PC-9 (cell line): Measurements from ENCODE around the gene CAPN9. TPM values are rescaled to one million over a fixed set of nuclear protein-coding genes. Genes with fewer than 3 reads are reported as not detected.

ENCODE experiments used
- BruUV-seq: library from RNA; stranded (reverse); fragments of 400-500 nt; replicated peaks from 2 replicates; lab custom pipeline; 2021; lab: Mats Ljungman, UMichigan
- CTCF ChIA-PET: fragments of 300-600 bp; sonication (Branson Sonifier 250); formaldehyde crosslinking; loops from one replicate; lab custom pipeline; 2022; ENCODE audit warnings: antibody characterized with exemption; lab: Charles Lee
- POLR2A ChIA-PET: fragments of 300-600 bp; sonication (Branson Sonifier 250); formaldehyde crosslinking; loops from one replicate; lab custom pipeline; 2022; ENCODE audit warnings: antibody characterized with exemption; ENCODE audit not compliant: unreplicated experiment; lab: Charles Lee
- DNase-seq, 2 experiments: peaks; one replicate each; pipeline versions ENCODE4 v3.0.0 to v3.0.0-alpha.2; 2015 to 2022; ENCODE audit warnings: mixed read lengths in 1 of 2
- H2AFZ ChIP-seq: fragments of 200-600 bp; sonication (generic); 2 replicates; pipeline ENCODE4 v1.8.1; 2017; ENCODE audit warnings: antibody characterized with exemption
- H3F3A ChIP-seq: fragments of 200-600 bp; sonication (generic); 2 replicates; pipeline ENCODE4 v1.8.1; 2017; ENCODE audit warnings: antibody characterized with exemption, mild to moderate bottlenecking, low read depth; ENCODE audit not compliant: insufficient read depth
- H3K27ac ChIP-seq: fragments of 200-600 bp; sonication (generic); 2 replicates; pipeline ENCODE4 v1.6.1; 2016; ENCODE audit warnings: mixed run types
- H3K27me3 ChIP-seq: fragments of 200-600 bp; sonication (generic); 2 replicates; pipeline ENCODE4 v1.6.1; 2016; ENCODE audit warnings: low read depth, mixed run types; ENCODE audit not compliant: insufficient read depth
- H3K36me3 ChIP-seq: fragments of 200-600 bp; sonication (generic); 2 replicates; pipeline ENCODE4 v1.6.1; 2016; ENCODE audit warnings: low read depth, mixed run types
- H3K4me1 ChIP-seq: fragments of 200-600 bp; sonication (generic); replicated peaks from 2 replicates; pipeline ENCODE4 v1.6.1; 2016; ENCODE audit warnings: mixed run types; ENCODE audit not compliant: insufficient read depth
- H3K4me2 ChIP-seq: fragments of 200-600 bp; sonication (generic); 2 replicates; pipeline ENCODE4 v1.6.1; 2017; ENCODE audit warnings: mixed run types
- H3K4me3 ChIP-seq: fragments of 200-600 bp; sonication (generic); 2 replicates; pipeline ENCODE4 v1.6.1; 2016; ENCODE audit warnings: mixed run types
- H3K79me2 ChIP-seq: fragments of 200-600 bp; sonication (generic); 2 replicates; pipeline ENCODE4 v1.6.1; 2017; ENCODE audit warnings: low read depth, mixed run types
- H3K9me2 ChIP-seq: fragments of 200-600 bp; sonication (generic); 2 replicates; pipeline ENCODE4 v1.8.1; 2017; ENCODE audit warnings: mild to moderate bottlenecking; ENCODE audit not compliant: insufficient read depth
- H3K9me3 ChIP-seq: fragments of 200-600 bp; sonication (generic); 2 replicates; pipeline ENCODE4 v1.8.1; 2016; ENCODE audit warnings: low read depth; ENCODE audit not compliant: insufficient read depth
- H4K20me1 ChIP-seq: fragments of 200-600 bp; sonication (generic); 2 replicates; pipeline ENCODE4 v1.8.1; 2017; ENCODE audit not compliant: insufficient read depth
- EZH2 ChIP-seq: fragments of 200-600 bp; sonication (generic); IDR thresholded peaks from 2 replicates; pipeline ENCODE4 v1.8.0; 2017; ENCODE audit warnings: antibody characterized with exemption, low read depth
- intact Hi-C: fragments of 100-400 bp; cut with micrococcal nuclease; formaldehyde crosslinking; loops from one replicate; pipeline ENCODE4 v1.10.0; 2022; ENCODE audit not compliant: unreplicated experiment
- total RNA-seq: library from RNA; stranded (reverse); gene quantifications from 2 replicates; pipeline ENCODE4 v1.2.3, GENCODE V29; 2021
- TF ChIP-seq, protein P1 (sequence below): fragments of 200-600 bp; sonication (generic); conservative IDR thresholded peaks from 2 replicates; pipeline ENCODE4 v1.6.1; 2017; ENCODE audit warnings: mixed run types, antibody characterized with exemption, mild to moderate bottlenecking, moderate library complexity

Gene CAPN9
- total RNA-seq, 1 experiment from 2014 or later, result not detected

DNA sequence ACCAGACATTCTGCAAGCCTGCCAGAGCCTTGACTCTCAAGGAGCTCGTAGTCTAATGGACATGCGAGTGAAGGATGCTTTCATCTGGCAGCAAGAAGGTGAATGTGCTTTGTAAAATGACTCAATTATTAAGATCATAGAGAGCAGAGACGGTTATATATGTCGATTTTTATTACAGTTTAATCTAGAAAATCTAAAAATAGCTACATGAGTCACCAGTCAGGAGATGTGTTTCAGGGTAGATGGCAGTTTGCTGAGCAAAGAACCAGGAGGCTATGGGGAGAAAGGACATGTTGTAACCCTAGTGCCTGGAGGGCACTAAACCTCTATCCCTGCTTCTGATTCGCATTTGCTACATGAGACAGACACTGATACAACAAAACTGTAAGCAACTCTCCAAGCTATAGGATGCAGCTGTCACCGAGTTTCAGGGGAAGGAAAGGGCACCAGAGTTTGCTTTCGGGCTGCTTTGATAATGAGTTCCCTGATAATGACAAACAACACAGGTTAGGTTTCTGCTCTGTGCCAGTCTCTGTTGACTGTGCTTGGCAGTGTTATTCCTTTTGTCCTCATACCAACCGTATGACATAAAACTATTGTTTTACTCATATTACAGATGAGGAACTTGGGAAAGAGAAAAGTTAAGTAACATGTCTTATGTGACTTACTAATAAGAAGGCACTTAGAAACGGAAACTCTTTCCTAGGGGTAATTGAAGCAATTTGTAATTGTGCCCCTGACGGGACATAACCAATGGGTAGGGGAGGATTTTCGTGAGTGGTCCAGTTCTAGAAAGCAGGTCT lies 77.9 kb downstream of the CAPN9 start:
- H3K4me2 ChIP-seq, result peak overlapping the region; percentile 70

DNA sequence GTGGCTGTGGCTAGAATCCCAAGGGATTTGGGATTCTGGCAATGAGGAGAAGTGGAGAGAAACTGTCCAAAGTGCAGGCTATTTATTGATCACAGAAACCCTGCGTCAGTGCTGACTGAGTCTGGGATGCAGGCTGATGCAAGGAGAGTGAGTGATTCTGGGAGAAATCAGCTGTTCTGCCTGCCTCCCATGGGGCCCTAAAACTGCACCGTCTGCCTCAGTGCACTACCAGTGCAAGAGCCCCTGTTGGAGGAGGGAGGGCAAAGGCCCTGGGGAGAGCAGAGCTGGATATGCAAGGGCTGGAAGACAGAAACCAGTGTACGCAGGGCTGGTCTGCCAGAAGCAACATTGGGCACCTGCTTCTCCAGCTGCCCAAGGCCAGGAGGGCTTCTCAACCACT lies 78.6 kb downstream of the CAPN9 start:
- Histone ChIP-seq H4K20me1 (no peaks in the 10 kb centered on the region), H3K4me1 (peaks cover 42% of the 10 kb centered on the region), H3K4me3 (peak overlapping the region; percentile 23; the same call in 1 of the 2 replicates), H3K9me2 (no peaks in the 10 kb centered on the region), H3K27ac (peak overlapping the region; percentile 93), H2AFZ (no peak overlapping the region), H3K27me3 (no peaks in the 10 kb centered on the region), H3K4me2 (peak overlapping the region; percentile 70), H3K9me3 (no peaks in the 10 kb centered on the region), H3K36me3 (no peaks in the 10 kb centered on the region), H3K79me2 (no peaks in the 10 kb centered on the region), H3F3A (peaks cover 31% of the 10 kb centered on the region)
- no TSS peak for BruUV-seq
- no peak for DNase-seq
- intact Hi-C loops, result loop anchor here (2.0 kb wide), 1 partner anchor 37 kb away; no protein-coding TSS in a partner anchor
- CTCF ChIA-PET, result no interaction called here
- TF ChIP-seq EZH2, result no peak
- TF ChIP-seq, protein P1, sequence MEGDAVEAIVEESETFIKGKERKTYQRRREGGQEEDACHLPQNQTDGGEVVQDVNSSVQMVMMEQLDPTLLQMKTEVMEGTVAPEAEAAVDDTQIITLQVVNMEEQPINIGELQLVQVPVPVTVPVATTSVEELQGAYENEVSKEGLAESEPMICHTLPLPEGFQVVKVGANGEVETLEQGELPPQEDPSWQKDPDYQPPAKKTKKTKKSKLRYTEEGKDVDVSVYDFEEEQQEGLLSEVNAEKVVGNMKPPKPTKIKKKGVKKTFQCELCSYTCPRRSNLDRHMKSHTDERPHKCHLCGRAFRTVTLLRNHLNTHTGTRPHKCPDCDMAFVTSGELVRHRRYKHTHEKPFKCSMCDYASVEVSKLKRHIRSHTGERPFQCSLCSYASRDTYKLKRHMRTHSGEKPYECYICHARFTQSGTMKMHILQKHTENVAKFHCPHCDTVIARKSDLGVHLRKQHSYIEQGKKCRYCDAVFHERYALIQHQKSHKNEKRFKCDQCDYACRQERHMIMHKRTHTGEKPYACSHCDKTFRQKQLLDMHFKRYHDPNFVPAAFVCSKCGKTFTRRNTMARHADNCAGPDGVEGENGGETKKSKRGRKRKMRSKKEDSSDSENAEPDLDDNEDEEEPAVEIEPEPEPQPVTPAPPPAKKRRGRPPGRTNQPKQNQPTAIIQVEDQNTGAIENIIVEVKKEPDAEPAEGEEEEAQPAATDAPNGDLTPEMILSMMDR, result no peak
- POLR2A ChIA-PET, result no interaction called here

More for the DNA sequence above, 77.9 kb downstream of the CAPN9 start:
- peaks cover 42% of the 10 kb centered on the region for H3K4me1 ChIP-seq
- H3K27ac ChIP-seq, result peak overlapping the region; percentile 93
- no peaks in the 10 kb centered on the region for H3K36me3 ChIP-seq
- BruUV-seq, result no TSS peak
- TF ChIP-seq, protein P1, result no peak
- TF ChIP-seq EZH2, result no peak
- peaks cover 31% of the 10 kb centered on the region for H3F3A ChIP-seq
- H3K9me3 ChIP-seq, result no peaks in the 10 kb centered on the region
- no peak overlapping the region for H2AFZ ChIP-seq
- no peaks in the 10 kb centered on the region for H3K9me2 ChIP-seq
- no peaks in the 10 kb centered on the region for H3K27me3 ChIP-seq
- no peaks in the 10 kb centered on the region for H3K79me2 ChIP-seq
- intact Hi-C loops, result loop anchor here (2.0 kb wide), 1 partner anchor 38 kb away; no protein-coding TSS in a partner anchor
- no peaks in the 10 kb centered on the region for H4K20me1 ChIP-seq
- ChIA-PET CTCF (interaction anchor here (0.5 kb wide), 1 partner anchor 760 kb away, joined by 3 read pairs; no protein-coding TSS in a partner anchor), POLR2A (interaction anchor here (0.6 kb wide), 1 partner anchor 83 kb away, joined by 3 read pairs; no protein-coding TSS in a partner anchor)
- DNase-seq, result peak; percentile 46 to 95
- H3K4me3 ChIP-seq, result peak overlapping the region; percentile 29; the same call in 1 of the 2 replicates

DNA sequence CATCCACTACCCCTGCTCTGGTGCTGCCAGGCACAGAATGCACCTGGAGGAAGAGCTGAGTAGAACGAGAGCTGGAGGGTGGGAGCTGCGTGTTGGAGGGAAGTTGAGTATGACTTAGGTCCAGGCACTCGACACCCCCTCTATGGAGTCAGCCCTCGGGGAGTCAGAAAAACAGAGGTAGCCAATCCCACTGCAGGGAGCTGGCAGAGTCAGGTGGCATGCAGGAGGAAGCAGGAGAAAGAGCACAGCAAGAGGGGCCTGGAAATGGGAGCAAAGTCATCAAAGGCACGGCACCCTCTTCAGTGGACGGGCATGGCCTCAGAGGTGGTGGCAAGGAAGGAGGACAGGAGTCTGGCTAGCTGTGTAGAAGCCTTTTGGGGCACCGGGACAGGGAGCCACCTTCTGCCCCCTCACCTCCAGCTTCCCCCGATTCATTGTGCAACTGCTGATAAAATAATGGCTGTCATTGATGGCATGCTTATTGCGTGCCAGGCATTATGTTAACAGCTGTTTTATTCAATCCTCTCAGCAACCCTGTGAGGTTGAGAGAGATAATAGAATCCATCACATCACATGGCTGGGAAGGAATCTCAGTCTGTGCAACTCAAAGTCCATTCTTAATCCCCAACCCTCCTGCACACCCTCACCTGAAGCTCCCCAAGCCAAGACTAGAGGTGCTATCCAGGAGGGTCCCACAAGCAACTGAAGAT lies 79.1 kb downstream of the CAPN9 start:
- Histone ChIP-seq H3K27ac (peak overlapping the region; percentile 93), H3K9me2 (no peaks in the 10 kb centered on the region), H3K4me2 (peak overlapping the region; percentile 70), H3F3A (peaks cover 31% of the 10 kb centered on the region), H4K20me1 (no peaks in the 10 kb centered on the region), H2AFZ (no peak overlapping the region), H3K27me3 (no peaks in the 10 kb centered on the region), H3K4me3 (no peak overlapping the region), H3K79me2 (no peaks in the 10 kb centered on the region), H3K9me3 (no peaks in the 10 kb centered on the region), H3K4me1 (peaks cover 42% of the 10 kb centered on the region), H3K36me3 (no peaks in the 10 kb centered on the region)
- intact Hi-C loops, result no loop called here
- DNase-seq, result no peak
- CTCF ChIA-PET, result no interaction called here
- POLR2A ChIA-PET, result no interaction called here
- BruUV-seq, result no TSS peak
- TF ChIP-seq, protein P1, result no peak
- no peak for TF ChIP-seq EZH2
